K562 (cell line): ENCODE data around the gene ZNF689. TPM values are rescaled to one million over a fixed set of nuclear protein-coding genes. Genes with fewer than 3 reads are reported as not detected.

Source experiments
- ADNP ChIP-seq: fragments of 200-800 bp; sonication (Bioruptor generic); IDR thresholded peaks from 2 replicates; pipeline ENCODE4 v1.6.1; 2016; ENCODE audit warnings: missing genetic modification characterization, missing compliant biosample characterization
- ARID3A ChIP-seq: IDR thresholded peaks from 2 replicates; pipeline ENCODE4 v1.6.1; 2012; ENCODE audit warnings: low read depth, low read length, improper control_type of control experiment, borderline replicate concordance
- CREBBP ChIP-seq: IDR thresholded peaks from one replicate; pipeline ENCODE4 v1.6.1; 2012; ENCODE audit warnings: low read depth, mild to moderate bottlenecking, control low read depth, inconsistent platforms, low read length
- GATAD2B ChIP-seq: fragments of 450-650 bp; IDR thresholded peaks from 2 replicates; pipeline ENCODE4 v1.6.1; 2017; ENCODE audit warnings: mild to moderate bottlenecking, borderline replicate concordance
- HNRNPL ChIP-seq: fragments of 200-400 bp; formaldehyde crosslinking; IDR thresholded peaks from 2 replicates; pipeline ENCODE4 v1.6.1; 2017; ENCODE audit warnings: low read depth, mild to moderate bottlenecking, low read length
- LARP7 ChIP-seq: fragments of 450-650 bp; IDR thresholded peaks from 2 replicates; pipeline ENCODE4 v1.6.1; 2016
- MNT ChIP-seq, 2 experiments: fragments of 450-650 bp; conservative IDR thresholded peaks; 2 replicates each; pipeline ENCODE4 v1.6.1; 2017; ENCODE audit warnings: mild to moderate bottlenecking in 2 of 2, moderate library complexity in 2 of 2
- NELFE ChIP-seq: IDR thresholded peaks from 2 replicates; pipeline ENCODE4 v1.6.1; 2011; ENCODE audit warnings: mild to moderate bottlenecking; ENCODE audit not compliant: insufficient read depth, insufficient read length
- NFE2L1 ChIP-seq: fragments of 450-650 bp; IDR thresholded peaks from 2 replicates; pipeline ENCODE4 v1.6.1; 2016; ENCODE audit warnings: missing genetic modification characterization, low read depth, mild to moderate bottlenecking, missing compliant biosample characterization, moderate library complexity, borderline replicate concordance
- PREB ChIP-seq: sonication (generic); formaldehyde crosslinking; IDR thresholded peaks from 2 replicates; pipeline ENCODE4 v1.8.1; 2023; ENCODE audit warnings: mild to moderate bottlenecking, missing genetic modification reagents
- TCFL5 ChIP-seq: fragments of 250-450 bp; sonication (Bioruptor Pico); conservative IDR thresholded peaks from 2 replicates; pipeline ENCODE4 v1.6.1; 2021; ENCODE audit warnings: mild to moderate bottlenecking, moderate library complexity, matching md5 sums
- ZEB2 ChIP-seq: fragments of 450-650 bp; IDR thresholded peaks from 2 replicates; pipeline ENCODE4 v1.6.1; 2016
- ZFPM2 ChIP-seq: fragments of 250-450 bp; sonication (Bioruptor Pico); IDR thresholded peaks from 2 replicates; pipeline ENCODE4 v1.5.1; 2022; ENCODE audit warnings: mild to moderate bottlenecking
- ZNF239 ChIP-seq: fragments of 250-450 bp; sonication (Bioruptor Pico); IDR thresholded peaks from 2 replicates; pipeline ENCODE4 v1.4.0; 2020; ENCODE audit warnings: mild to moderate bottlenecking
- ZNF589 ChIP-seq: fragments of 200-800 bp; sonication (Bioruptor generic); IDR thresholded peaks from 2 replicates; pipeline ENCODE4 v1.6.1; 2016; ENCODE audit warnings: low read depth, missing genetic modification characterization, missing compliant biosample characterization
- ZNF592 ChIP-seq: fragments of 450-650 bp; IDR thresholded peaks from 2 replicates; pipeline ENCODE4 v1.6.1; 2017; ENCODE audit warnings: antibody characterized with exemption, mild to moderate bottlenecking
- polyA plus RNA-seq, 8 experiments: library from polyadenylated mRNA; depleted of rRNA in 4 of 8; stranded (reverse) in 5 of 8; unstranded in 3 of 8; fragments of >200 nt; fragmentation: Nextera tagmentation in 2 of 8; fragmentation: Illumina TruSeq in 1 of 8; extraction: Ambion mirVana in 2 of 8; extraction: Trizol in 1 of 8; gene quantifications; 2 replicates each; pipeline versions ENCODE4 v1.2.1 to v1.2.3, GENCODE V29; 2011 to 2014; ENCODE audit warnings: inconsistent platforms in 1 of 8, missing spikeins in 1 of 8
- total RNA-seq, 7 experiments: library from RNA; depleted of rRNA in 6 of 7; stranded (reverse); fragments of >200 nt in 6 of 7; fragmentation: Illumina TruSeq in 2 of 7; extraction: Trizol in 2 of 7; gene quantifications; 2 replicates each; pipeline versions ENCODE4 v1.2.1 to v1.2.3, GENCODE V29; 2011 to 2021; ENCODE audit warnings: low replicate concordance in 1 of 7

The ZNF689 gene
- total and polyA plus RNA-seq, 9 of the 15 experiments (the other 6 are each of a cell fraction or from before 2014, with no cell fraction given) = 5.4 to 15.4 (median 10.8) TPM

GRCh38 chr16:30657866-30658730 is 47.9 kb upstream of the ZNF689 start, which contains the start of gene FBRS (continued):
- TF ChIP-seq ARID3A = no peak; the same call in 1 of the 2 replicates
- no peak for TF ChIP-seq ADNP
- no peak for TF ChIP-seq ZNF592
- no peak for TF ChIP-seq ZNF239 (CRISPR knock-in tag)
- no peak for TF ChIP-seq PREB (CRISPR knock-in tag)
- TF ChIP-seq LARP7 = peak; percentile 62; the same call in 1 of the 2 replicates
- no peak for TF ChIP-seq ZEB2
- TF ChIP-seq NFE2L1 (tag) = no peak
- no peak for TF ChIP-seq CREBBP
- TF ChIP-seq ZNF589 (CRISPR knock-in tag) = no peak
- no peak for TF ChIP-seq NELFE
- peak; percentile 100 for TF ChIP-seq GATAD2B
- TF ChIP-seq ZFPM2 (CRISPR knock-in tag) = no peak
- no peak for TF ChIP-seq HNRNPL
- TF ChIP-seq MNT (conservative IDR thresholded peaks at IDR 0.05) = peak; percentile 38 to 70
- TF ChIP-seq TCFL5 (CRISPR knock-in tag) = no peak
